IPS-20b (cell line): ENCODE results near the gene KIRREL3.
A peak's percentile ranks its signal among the peaks of the same experiment; 100 is the strongest.

ENCODE experiments used
- H3K27ac ChIP-seq: one replicate; pipeline ENCODE4 v1.5.1; 2013; ENCODE audit warnings: low read length
- H3K27me3 ChIP-seq: 2 replicates; pipeline ENCODE4 v1.6.1; 2013; ENCODE audit warnings: mild to moderate bottlenecking, low read length, inconsistent platforms; ENCODE audit not compliant: insufficient read depth
- H3K36me3 ChIP-seq: 2 replicates; pipeline ENCODE4 v1.6.1; 2013; ENCODE audit warnings: low read depth, mild to moderate bottlenecking, inconsistent platforms, low read length, moderate library complexity; ENCODE audit not compliant: insufficient read depth
- H3K4me1 ChIP-seq: 2 replicates; pipeline ENCODE4 v1.6.1; 2013; ENCODE audit warnings: mild to moderate bottlenecking, control low read depth, inconsistent platforms, low read length, moderate library complexity; ENCODE audit not compliant: insufficient read depth
- H3K4me3 ChIP-seq: 2 replicates; pipeline ENCODE4 v1.5.1; 2013; ENCODE audit warnings: mild to moderate bottlenecking, low read length, inconsistent platforms
- H3K9ac ChIP-seq: 2 replicates; pipeline ENCODE4 v1.6.1; 2013; ENCODE audit warnings: low read depth, mild to moderate bottlenecking, inconsistent platforms, low read length, moderate library complexity
- H3K9me3 ChIP-seq: 2 replicates; pipeline ENCODE4 v1.6.1; 2013; ENCODE audit warnings: mild to moderate bottlenecking, low read depth, low read length, inconsistent platforms; ENCODE audit not compliant: insufficient read depth

Gene KIRREL3

DNA sequence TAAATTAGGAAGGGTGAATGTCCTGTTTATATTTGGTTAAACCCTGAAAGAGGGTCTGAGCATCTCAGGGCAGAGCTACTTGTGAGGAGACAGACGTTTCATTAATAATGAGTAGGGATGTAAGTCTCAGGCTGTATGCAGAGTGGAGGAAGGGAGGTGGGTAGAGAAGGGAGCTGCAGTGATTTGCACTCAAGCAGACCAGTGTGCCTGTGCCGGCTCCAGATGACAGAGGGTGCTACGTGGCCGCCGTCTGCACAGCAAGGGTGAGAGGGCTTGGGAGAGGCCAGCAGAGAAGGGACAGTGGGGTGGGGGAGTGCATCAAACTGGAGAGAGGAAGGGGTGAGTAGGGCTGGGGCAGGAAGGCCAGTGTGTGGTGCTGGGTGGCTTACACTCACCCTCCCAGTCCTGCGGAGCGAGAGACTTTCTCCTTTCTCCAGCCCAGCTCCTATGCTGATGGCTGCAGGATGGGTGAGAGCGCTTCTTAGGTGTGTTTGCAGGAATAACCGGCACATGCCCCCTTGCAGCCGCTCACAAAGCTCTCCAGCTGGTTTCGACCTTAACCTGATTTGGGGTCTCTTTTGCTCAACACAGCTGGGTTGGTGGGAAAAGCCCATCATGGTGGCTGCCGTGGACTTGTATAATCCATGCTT is 514.5 kb downstream of the KIRREL3 start:
- no peaks in the 10 kb centered on the region for H3K27me3 ChIP-seq

DNA sequence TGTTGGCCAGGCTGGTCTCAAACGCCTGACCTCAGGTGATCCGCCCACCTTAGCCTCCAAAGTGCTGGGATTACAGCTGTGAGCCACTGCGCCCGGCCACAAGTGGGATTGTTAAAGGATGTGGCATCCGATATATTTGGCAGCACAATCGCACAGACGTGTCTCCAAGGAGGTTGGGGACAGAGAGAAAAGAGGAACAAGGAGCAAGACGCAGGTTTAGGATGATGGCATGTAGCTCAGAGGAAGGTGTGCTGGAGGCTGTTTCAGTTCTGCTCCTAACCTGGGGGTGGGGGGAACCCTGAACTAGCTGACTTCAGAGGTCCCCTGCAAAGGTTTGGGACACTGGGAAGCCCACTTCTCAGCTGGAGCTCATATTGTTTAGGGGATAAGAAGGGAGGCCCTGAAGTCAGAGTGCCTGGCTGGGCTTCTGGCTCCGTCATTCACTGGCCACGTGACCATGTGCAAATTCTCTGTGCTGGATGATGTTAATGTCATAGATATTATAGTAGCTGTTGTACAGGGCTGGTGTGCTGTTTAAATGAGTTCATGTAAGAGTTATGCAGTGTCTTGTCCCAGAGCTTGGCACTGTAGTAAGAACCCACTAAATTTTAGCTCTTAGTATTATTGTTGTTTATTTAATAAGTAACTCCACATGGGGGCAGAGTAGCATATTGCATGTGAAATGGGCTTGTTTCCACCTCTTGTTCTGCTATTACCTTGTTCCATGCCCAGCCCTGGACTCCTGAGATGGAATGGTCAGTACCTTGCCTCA is 515.4 kb downstream of the KIRREL3 start:
- Histone ChIP-seq H3K4me3 (no peak overlapping the region), H3K4me1 (peaks cover 8% of the 10 kb centered on the region; the same call in 1 of the 2 replicates), H3K9ac (no peak overlapping the region), H3K9me3 (no peaks in the 10 kb centered on the region), H3K27me3 (no peaks in the 10 kb centered on the region), H3K36me3 (no peaks in the 10 kb centered on the region), H3K27ac (no peak overlapping the region)

More for the DNA sequence above, 514.5 kb downstream of the KIRREL3 start:
- H3K9ac ChIP-seq = no peak overlapping the region
- H3K4me3 ChIP-seq = no peak overlapping the region
- peaks cover 7% of the 10 kb centered on the region; the same call in 1 of the 2 replicates for H3K4me1 ChIP-seq
- H3K9me3 ChIP-seq = no peaks in the 10 kb centered on the region
- H3K27ac ChIP-seq = no peak overlapping the region
- no peaks in the 10 kb centered on the region for H3K36me3 ChIP-seq

DNA sequence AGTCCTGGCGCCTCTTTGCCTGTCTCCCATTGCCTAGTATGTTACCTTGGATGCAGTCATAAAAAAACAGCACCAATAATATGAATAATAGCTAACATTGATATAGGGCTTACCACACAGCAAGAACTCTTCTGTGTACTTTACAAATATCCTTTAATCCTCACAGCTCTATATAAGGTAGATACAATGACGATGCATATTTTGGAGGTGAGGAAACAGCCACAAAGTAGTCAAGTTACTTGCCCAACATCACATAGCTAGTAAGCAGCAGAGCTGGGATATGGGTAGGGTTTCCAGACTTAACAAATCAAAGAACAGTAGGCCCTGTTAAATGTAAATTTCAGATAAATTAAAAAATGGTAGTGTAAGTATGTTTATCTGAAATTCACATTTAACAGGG is 516.3 kb downstream of the KIRREL3 start:
- H3K36me3 ChIP-seq = no peaks in the 10 kb centered on the region
- peaks cover 8% of the 10 kb centered on the region; the same call in 1 of the 2 replicates for H3K4me1 ChIP-seq
- H3K9me3 ChIP-seq = no peaks in the 10 kb centered on the region
- no peak overlapping the region for H3K9ac ChIP-seq
- no peak overlapping the region for H3K27ac ChIP-seq
- no peak overlapping the region for H3K4me3 ChIP-seq
- no peaks in the 10 kb centered on the region for H3K27me3 ChIP-seq

DNA sequence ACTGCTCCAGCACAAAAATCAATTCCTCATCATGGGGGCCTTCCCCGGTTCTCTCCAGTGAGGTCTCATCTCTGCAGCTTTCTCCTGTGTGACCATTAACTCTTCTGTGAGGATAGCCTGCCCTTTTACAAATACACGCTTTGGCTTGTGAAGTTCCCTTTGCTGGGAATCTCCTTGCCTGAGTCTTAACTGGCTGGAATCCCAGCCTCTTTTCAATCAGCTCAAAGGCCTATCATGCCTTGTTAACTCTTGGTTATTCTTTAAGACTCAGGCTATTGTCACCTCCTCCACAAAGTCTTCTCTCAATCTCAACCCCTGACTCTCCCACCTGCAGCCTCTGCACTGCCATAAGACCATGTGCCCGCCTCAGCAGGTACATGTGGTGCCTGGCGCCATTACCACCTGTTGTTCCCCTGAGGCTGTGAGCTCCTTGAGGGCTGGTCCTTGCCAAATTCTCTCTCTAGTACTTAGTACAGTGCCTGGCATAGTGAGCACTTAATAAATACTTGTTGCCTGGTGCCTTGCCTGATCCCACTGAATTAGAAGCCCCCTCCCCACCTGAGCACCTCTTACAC is 516.9 kb downstream of the KIRREL3 start:
- no peaks in the 10 kb centered on the region for H3K27me3 ChIP-seq
- no peak overlapping the region for H3K4me3 ChIP-seq
- no peak overlapping the region for H3K27ac ChIP-seq
- no peaks in the 10 kb centered on the region for H3K9me3 ChIP-seq
- H3K9ac ChIP-seq = no peak overlapping the region
- no peaks in the 10 kb centered on the region for H3K36me3 ChIP-seq
- H3K4me1 ChIP-seq = peaks cover 8% of the 10 kb centered on the region; the same call in 1 of the 2 replicates

DNA sequence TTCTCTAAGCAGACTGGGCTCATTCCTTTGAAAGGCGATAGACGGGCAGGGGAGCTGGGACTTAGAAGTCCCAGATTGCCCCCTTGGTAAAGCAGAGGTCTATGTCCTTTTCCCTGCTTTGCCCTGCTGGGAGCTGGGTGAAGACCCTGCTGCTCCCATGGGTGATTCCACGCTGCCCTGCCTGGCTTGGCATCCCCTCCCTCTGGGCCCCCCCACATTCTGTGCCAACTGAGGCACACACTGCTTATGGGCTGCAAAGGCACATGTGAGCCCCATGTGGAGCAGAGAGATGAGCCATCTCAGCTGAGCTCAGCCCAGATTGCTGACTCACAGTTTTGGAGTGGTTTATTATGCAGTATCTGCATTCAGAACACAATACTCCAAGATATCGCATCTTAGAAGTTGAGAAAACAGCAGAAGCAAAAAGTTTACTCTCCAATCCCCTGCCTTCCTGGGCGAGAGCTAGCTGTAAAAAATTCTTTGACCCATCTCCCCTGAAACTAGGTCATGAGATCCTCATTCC is 517.9 kb downstream of the KIRREL3 start:
- H3K4me3 ChIP-seq = no peak overlapping the region
- no peaks in the 10 kb centered on the region for H3K9me3 ChIP-seq
- H3K9ac ChIP-seq = no peak overlapping the region
- no peaks in the 10 kb centered on the region for H3K36me3 ChIP-seq
- no peaks in the 10 kb centered on the region for H3K27me3 ChIP-seq
- H3K27ac ChIP-seq = no peak overlapping the region
- H3K4me1 ChIP-seq = peaks cover 8% of the 10 kb centered on the region; the same call in 1 of the 2 replicates

DNA sequence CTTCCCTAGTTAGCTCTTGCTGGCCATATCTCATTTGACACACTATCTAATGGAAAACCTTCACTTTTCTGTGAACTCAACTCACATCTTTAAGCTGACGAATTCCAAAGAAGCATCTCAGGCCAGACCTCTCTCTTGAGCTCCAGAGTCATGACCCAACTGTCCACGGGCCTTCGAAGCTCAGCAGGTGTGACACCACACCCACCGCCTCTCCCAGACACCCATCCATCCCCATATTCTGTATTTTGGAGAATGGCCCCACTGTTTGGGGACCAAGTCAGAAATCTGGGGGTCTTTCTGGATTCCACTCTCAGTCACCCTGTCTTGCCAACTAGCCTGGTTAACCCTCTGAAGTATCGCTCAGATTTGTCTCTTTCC is 519.3 kb downstream of the KIRREL3 start:
- Histone ChIP-seq H3K4me3 (no peak overlapping the region), H3K9me3 (no peaks in the 10 kb centered on the region), H3K27me3 (no peaks in the 10 kb centered on the region), H3K4me1 (peaks cover 8% of the 10 kb centered on the region; the same call in 1 of the 2 replicates), H3K36me3 (no peaks in the 10 kb centered on the region), H3K27ac (no peak overlapping the region), H3K9ac (no peak overlapping the region)

DNA sequence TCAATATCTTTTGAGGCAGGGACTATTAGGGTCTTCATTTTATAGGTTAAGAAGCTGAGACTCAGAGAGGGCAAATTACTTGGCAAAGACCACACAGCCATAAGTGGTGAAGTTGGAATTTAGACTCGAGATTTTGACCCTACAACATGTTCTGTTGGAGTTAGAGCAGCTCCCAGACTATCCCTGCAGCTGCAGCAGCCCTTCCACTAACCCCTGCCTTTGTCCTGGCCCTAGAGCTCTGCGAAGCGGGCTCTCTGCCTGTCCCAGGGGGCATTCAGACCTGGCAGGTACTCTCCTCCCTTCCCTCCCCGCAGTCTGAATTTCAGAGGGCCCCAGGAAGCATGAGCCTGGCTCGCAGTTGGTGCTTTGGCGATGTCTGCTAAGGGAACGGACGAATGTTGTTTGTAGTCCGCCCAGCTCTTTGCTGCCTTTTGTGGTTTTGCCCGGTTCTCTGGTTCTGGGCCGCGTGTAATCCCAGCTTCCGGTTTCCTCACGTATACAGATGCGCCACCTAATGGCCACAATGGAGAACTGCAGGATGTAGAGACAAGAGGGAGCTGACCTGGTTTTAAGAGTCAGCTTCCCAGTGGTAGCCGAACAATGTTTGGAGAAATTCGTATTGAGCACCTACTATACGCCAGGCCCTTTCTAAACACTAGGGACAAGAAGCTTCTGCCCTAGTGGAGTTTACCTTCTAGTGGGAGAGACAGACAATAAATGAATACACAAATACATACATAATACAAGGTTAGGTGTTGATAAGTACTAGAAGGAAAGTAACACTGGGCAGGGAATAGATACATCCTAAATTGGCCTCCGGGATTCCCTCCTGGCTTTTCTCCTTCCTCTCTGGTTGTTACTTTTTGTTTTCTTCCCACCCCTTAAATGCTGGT is 519.9 kb downstream of the KIRREL3 start:
- Histone ChIP-seq H3K4me3 (peak overlapping the region; percentile 29; the same call in 1 of the 2 replicates), H3K4me1 (peaks cover 7% of the 10 kb centered on the region; the same call in 1 of the 2 replicates), H3K27ac (peak overlapping the region; percentile 12)

DNA sequence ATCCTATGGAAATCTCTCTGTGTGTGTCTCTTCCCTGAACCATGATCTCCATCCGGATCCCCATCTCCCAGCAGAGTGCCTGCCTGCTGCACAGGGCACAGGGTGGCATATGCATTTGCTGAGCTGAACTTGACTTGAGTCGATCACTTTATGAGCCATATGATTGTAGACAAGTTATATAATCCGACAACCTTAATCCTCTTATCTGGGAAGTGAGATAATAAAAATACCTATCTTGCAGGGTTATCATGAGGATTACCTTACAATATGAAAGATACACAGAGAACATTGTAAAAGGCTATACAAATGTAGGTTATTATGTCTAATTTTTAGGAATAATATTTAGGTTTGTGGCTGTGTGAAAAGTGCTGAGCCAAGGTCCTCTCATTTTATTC is 520.6 kb downstream of the KIRREL3 start:
- Histone ChIP-seq H3K27me3 (no peaks in the 10 kb centered on the region), H3K9me3 (no peaks in the 10 kb centered on the region), H3K9ac (peak overlapping the region; percentile 76; the same call in 1 of the 2 replicates), H3K36me3 (no peaks in the 10 kb centered on the region), H3K27ac (no peak overlapping the region), H3K4me3 (no peak overlapping the region), H3K4me1 (peaks cover 4% of the 10 kb centered on the region; the same call in 1 of the 2 replicates)

More for the DNA sequence above, 519.9 kb downstream of the KIRREL3 start:
- Histone ChIP-seq H3K27me3 (no peaks in the 10 kb centered on the region), H3K36me3 (no peaks in the 10 kb centered on the region), H3K9me3 (no peaks in the 10 kb centered on the region), H3K9ac (peak overlapping the region; percentile 76; the same call in 1 of the 2 replicates)

DNA sequence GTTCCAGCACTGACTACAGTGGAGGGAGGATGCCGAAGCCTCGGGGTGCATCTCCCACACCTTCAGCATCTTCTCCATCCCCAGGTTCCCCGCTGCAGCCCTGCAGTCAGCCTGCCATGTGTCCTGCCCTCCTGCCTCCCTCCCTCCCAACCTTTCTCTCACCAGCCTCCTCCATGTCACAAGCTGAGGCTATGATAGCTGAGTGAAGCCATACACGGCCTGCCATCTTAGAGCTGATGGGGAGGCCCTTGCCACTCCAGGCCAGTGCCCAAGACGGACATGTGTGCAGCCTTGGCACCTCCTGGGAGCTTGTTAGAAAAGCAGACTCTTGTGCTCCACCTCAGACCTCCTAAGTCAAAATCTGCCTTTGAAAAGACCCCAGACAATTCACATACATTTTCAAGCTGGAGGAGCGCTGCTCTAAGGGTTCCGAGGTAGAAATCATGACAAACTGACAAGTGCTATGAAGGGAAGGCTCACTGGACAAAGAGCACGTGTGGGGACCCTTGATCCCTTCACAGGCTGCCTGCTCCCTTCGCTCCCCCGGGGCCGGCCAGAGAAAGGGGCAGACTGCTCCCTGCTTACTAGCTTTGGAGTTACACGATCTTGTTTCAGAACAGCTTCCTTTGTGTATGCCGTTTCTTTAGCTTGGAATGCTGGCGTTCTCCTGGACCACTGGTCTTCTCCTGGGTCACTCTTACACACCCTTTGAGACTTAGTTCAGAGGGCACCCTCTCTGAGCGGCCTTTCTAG is 521.2 kb downstream of the KIRREL3 start:
- Histone ChIP-seq H3K9me3 (no peaks in the 10 kb centered on the region), H3K9ac (no peak overlapping the region), H3K4me3 (no peak overlapping the region), H3K27me3 (no peaks in the 10 kb centered on the region), H3K27ac (no peak overlapping the region), H3K36me3 (no peaks in the 10 kb centered on the region), H3K4me1 (peaks cover 4% of the 10 kb centered on the region; the same call in 1 of the 2 replicates)

DNA sequence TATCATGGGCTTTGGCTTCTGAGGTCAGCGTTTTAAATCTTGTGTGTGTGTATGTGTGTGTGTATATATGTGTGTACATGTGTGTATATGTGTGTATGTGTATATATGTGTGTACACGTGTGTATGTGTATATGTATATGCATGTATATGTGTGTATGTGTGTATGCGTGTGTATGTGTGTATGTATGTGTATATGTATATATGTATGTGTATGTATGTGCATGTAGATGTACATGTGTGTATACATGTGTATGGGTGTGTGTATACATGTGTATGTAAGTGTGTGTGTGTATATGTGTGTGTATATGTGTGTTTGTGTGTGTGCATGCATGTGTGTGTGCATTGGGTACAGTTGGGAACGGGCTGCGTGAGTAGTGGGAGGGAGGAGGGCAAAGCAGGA is 522.1 kb downstream of the KIRREL3 start:
- H3K27ac ChIP-seq = no peak overlapping the region
- no peaks in the 10 kb centered on the region for H3K36me3 ChIP-seq
- no peaks in the 10 kb centered on the region for H3K9me3 ChIP-seq
- H3K4me1 ChIP-seq = peaks cover 4% of the 10 kb centered on the region; the same call in 1 of the 2 replicates
- no peaks in the 10 kb centered on the region for H3K27me3 ChIP-seq
- H3K9ac ChIP-seq = no peak overlapping the region
- no peak overlapping the region for H3K4me3 ChIP-seq
